ENCODE results near the gene ADAMTS7.

Gene ADAMTS7, protein sequence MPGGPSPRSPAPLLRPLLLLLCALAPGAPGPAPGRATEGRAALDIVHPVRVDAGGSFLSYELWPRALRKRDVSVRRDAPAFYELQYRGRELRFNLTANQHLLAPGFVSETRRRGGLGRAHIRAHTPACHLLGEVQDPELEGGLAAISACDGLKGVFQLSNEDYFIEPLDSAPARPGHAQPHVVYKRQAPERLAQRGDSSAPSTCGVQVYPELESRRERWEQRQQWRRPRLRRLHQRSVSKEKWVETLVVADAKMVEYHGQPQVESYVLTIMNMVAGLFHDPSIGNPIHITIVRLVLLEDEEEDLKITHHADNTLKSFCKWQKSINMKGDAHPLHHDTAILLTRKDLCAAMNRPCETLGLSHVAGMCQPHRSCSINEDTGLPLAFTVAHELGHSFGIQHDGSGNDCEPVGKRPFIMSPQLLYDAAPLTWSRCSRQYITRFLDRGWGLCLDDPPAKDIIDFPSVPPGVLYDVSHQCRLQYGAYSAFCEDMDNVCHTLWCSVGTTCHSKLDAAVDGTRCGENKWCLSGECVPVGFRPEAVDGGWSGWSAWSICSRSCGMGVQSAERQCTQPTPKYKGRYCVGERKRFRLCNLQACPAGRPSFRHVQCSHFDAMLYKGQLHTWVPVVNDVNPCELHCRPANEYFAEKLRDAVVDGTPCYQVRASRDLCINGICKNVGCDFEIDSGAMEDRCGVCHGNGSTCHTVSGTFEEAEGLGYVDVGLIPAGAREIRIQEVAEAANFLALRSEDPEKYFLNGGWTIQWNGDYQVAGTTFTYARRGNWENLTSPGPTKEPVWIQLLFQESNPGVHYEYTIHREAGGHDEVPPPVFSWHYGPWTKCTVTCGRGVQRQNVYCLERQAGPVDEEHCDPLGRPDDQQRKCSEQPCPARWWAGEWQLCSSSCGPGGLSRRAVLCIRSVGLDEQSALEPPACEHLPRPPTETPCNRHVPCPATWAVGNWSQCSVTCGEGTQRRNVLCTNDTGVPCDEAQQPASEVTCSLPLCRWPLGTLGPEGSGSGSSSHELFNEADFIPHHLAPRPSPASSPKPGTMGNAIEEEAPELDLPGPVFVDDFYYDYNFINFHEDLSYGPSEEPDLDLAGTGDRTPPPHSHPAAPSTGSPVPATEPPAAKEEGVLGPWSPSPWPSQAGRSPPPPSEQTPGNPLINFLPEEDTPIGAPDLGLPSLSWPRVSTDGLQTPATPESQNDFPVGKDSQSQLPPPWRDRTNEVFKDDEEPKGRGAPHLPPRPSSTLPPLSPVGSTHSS (N-terminal part only)

GRCh38 chr15:78811124-78811824, at the start of gene ADAMTS7:
Gene ADAMTS7, minus strand, starts transcription at chr15:78811464. Its CDS starts 244 bp downstream, at chr15:78811220.
- no peak for DNase-seq (ENCODE audit: low read depth)
- H3K4me3 ChIP-seq (ENCODE audit: control insufficient read depth, low read depth, low read length), result peak within 1 kb of the TSS; percentile 67
- TF ChIP-seq CTCF (IDR thresholded peaks at IDR 0.05; ENCODE audit: control insufficient read depth, insufficient read depth, low read depth, low read length, missing control alignments), result peak; percentile 71

DNA sequence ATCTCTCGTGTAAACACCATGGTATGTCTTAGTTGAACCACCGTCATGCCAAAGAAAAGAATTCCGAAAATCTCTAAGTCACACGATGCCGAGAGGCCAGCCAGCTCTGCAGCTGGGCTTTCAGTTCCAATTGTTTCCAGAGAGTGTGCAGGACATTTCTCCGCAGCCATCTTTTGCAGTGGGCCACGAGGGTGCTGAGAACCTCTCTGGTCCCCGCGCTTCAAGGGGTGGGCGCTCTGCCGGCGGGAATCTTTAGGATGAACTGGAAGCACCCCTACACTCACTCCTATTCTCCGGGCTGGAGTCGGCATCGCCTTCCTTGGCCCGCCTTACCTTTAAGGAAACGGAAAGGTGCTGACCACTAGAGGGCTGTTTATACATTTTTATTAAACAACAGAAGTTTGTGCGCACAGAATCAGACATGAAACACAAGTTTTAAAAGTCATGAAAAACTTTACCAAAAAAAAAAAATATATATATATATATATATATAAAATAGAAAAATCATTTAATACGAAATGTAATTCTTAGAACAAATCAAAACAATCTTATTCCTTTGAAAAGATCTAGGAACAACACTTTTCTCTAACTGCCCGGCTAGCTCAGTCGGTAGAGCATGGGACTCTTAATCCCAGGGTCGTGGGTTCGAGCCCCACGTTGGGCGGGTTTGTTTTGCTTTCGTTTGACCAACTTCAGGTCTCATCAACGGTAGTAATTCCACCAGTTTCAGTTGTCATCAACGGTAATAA, 48.9 kb upstream of the ADAMTS7 start:
- peak; percentile 57 for TF ChIP-seq CTCF (IDR thresholded peaks at IDR 0.05; ENCODE audit: control insufficient read depth, insufficient read depth, low read depth, low read length, missing control alignments)
- peak; percentile 60 for DNase-seq (ENCODE audit: low read depth)
- H3K4me3 ChIP-seq (ENCODE audit: control insufficient read depth, low read depth, low read length), result peak overlapping the region; percentile 40

- TF ChIP-seq CTCF (IDR thresholded peaks at IDR 0.05; ENCODE audit: control insufficient read depth, insufficient read depth, low read depth, low read length, missing control alignments), result no peak
- DNase-seq (ENCODE audit: low read depth), result peak; percentile 54
- no peak overlapping the region for H3K4me3 ChIP-seq (ENCODE audit: control insufficient read depth, low read depth, low read length)
Observed at GRCh38 chr15:78855746-78856145, 44.5 kb upstream of the ADAMTS7 start.

GRCh38 chr15:78854833-78855372, 43.6 kb upstream of the ADAMTS7 start:
- no peak for TF ChIP-seq CTCF (IDR thresholded peaks at IDR 0.05; ENCODE audit: control insufficient read depth, insufficient read depth, low read depth, low read length, missing control alignments)
- H3K4me3 ChIP-seq (ENCODE audit: control insufficient read depth, low read depth, low read length), result no peak overlapping the region
- DNase-seq (ENCODE audit: low read depth), result no peak

- DNase-seq (ENCODE audit: low read depth), result no peak
- H3K4me3 ChIP-seq (ENCODE audit: control insufficient read depth, low read depth, low read length), result no peak overlapping the region
- TF ChIP-seq CTCF (IDR thresholded peaks at IDR 0.05; ENCODE audit: control insufficient read depth, insufficient read depth, low read depth, low read length, missing control alignments), result no peak
Observed at GRCh38 chr15:78853500-78853899, 42.2 kb upstream of the ADAMTS7 start.

Measured in AG09309 (cell line).